ENCODE results near the gene ZFP69B. TPM values are rescaled to one million over a fixed set of nuclear protein-coding genes. Genes with fewer than 3 reads are reported as not detected.

Gene ZFP69B
- 1.1 to 2.0 TPM (median 1.7 TPM) in 5 replicates for total RNA-seq (2022; extraction: Qiagen RNA extraction)

GRCh38 chr1:40449684-40450494, at the start of gene ZFP69B:
TSS of gene ZFP69B (plus strand) at chr1:40450476. CDS start at chr1:40450962, 486 bp downstream.

DNA sequence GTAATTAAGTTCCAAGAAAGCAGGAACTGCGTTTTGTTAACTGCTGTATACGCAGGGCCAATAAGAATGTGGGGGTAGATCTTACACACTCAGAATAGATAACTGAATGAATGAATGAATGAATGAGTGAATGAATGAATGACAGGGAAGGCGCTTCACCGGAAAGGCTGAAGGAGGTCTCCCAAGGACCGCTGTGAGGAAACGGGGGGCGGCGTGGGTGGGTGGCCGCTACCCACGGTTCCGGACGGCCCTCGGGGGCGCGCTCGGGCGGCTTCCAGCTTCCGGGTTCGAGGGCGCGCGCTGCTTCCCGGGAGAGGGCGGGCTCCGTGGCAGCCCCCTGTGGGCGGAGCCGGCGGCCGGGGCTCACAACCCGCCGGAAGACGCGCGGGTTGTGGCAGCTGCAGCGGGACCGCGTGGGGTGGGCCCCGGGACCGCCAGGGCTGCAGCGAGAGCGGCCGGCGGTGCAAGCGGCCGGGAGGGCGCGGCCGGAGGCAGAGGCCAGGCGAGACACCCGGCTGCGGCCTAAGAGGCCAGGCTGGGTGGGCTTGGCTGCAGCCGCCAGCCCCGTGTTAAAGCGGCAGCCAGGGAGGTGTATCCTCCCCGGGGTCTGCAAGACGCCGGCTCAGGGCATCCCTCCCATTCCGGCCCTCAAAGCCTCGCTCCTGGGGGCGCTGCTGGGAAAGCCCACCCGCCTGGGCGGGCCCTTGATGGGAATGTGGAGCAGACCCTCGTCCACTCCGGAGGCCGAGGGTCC, 26.8 kb downstream of the ZFP69B start, which contains the start of gene ZFP69:
Gene ZFP69 (plus strand): TSS at position 367 of the 754 bp plus-strand sequence. CDS start 2,072 bp downstream, outside the sequence.

DNA sequence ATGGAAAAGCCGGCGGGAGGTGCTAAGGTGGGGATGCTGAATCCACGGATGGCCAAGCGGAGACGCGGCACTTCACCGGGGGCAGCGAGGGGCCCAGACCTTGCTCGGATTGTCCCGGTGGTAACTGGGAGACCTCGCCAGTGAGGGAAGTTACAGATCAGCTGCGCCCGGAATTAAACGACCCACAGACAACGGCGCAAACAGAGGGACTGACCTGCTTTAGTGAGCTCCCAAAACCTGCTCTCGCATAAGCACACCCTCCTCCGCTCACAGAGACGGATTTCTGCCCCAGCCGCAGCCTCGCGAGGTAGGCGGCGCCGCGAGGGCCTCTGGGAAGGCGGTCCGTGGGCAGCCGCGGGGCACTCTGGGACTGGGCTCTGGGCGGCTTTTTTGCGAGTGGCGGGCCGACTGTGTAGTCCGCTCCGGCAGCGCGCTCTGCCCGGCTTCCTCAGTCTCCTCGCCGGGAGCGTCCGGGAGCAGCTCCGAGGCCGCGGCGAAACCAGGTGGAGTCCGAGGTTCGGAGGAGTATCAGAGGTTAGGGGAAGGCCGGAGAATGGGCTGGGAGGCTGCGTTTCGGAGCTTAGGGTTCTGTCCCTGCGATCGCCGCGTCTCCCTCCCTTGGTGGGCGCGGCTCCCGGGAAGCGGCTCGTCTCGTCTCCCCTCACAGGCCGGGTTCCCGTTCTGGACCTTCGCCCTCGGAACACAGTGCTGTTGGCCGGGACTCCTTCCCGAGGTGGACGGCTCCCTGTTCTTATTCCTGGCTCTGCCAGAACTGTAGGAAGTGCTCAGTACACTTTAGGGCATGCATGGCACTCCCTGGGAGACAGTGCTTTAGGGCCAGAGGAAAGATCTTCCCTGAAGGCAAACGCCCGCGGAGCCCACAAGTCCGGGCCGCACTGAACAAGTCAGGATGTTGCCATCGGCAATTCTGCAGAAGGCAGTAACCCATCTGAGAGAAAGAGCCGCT, 58.4 kb downstream of the ZFP69B start, which contains the start of gene EXO5:
Gene EXO5 (plus strand): TSS at position 393 of the 967 bp plus-strand sequence. CDS start 5,778 bp downstream, outside the sequence.

Other genes starting within 250 kb of the ZFP69B start
- not detected in 5 replicates for gene TMCO2, start 202.5 kb upstream of the ZFP69B start, total RNA-seq (2022; extraction: Qiagen RNA extraction)
- gene ZMPSTE24, start 192.2 kb upstream of the ZFP69B start, total RNA-seq (2022; extraction: Qiagen RNA extraction) = 35.9 to 43.0 TPM (median 36.8 TPM) in 5 replicates
- gene COL9A2, start 133.2 kb upstream of the ZFP69B start, total RNA-seq (2022; extraction: Qiagen RNA extraction) = 0.07 to 0.33 TPM (median 0.23 TPM) in 5 replicates
- 9.0 to 9.8 TPM (median 9.2 TPM) in 5 replicates for gene SMAP2, start 76.7 kb upstream of the ZFP69B start, total RNA-seq (2022; extraction: Qiagen RNA extraction)
- not detected in 5 replicates for gene ZFP69, start 26.8 kb downstream of the ZFP69B start, total RNA-seq (2022; extraction: Qiagen RNA extraction)
- gene EXO5, start 58.3 kb downstream of the ZFP69B start, total RNA-seq (2022; extraction: Qiagen RNA extraction) = 3.7 to 4.8 TPM (median 4.2 TPM) in 5 replicates
- gene ZNF684, start 81.2 kb downstream of the ZFP69B start, total RNA-seq (2022; extraction: Qiagen RNA extraction) = 1.7 to 2.2 TPM (median 1.9 TPM) in 5 replicates
- gene RIMS3, start 215.2 kb downstream of the ZFP69B start, total RNA-seq (2022; extraction: Qiagen RNA extraction) = 0.84 to 1.3 TPM (median 1.2 TPM) in 5 replicates
- gene NFYC, start 241.2 kb downstream of the ZFP69B start, total RNA-seq (2022; extraction: Qiagen RNA extraction) = 35.8 to 37.7 TPM (median 36.6 TPM) in 5 replicates